ENCODE measurements around the gene NSL1.

DNA sequence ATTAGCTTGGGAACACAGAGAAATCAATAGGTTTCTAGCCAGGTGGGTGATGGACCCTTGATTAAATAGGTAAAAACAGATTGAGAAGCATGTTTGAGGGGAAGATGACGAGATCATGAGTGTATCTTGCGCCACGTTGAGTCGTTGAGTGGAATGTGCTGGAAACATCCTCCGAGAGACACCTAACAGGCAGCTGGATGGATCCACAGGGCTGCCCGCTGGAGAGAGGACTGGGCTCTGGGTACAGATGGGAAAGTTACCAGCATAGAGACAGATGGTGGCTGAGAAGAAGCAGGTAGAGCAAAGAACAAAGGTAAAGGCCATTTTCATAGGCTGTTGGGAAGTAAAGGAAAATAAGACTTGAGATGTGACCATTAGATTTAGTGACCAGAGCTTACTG lies 107.5 kb downstream of the NSL1 start:
- TF ChIP-seq, protein P1, sequence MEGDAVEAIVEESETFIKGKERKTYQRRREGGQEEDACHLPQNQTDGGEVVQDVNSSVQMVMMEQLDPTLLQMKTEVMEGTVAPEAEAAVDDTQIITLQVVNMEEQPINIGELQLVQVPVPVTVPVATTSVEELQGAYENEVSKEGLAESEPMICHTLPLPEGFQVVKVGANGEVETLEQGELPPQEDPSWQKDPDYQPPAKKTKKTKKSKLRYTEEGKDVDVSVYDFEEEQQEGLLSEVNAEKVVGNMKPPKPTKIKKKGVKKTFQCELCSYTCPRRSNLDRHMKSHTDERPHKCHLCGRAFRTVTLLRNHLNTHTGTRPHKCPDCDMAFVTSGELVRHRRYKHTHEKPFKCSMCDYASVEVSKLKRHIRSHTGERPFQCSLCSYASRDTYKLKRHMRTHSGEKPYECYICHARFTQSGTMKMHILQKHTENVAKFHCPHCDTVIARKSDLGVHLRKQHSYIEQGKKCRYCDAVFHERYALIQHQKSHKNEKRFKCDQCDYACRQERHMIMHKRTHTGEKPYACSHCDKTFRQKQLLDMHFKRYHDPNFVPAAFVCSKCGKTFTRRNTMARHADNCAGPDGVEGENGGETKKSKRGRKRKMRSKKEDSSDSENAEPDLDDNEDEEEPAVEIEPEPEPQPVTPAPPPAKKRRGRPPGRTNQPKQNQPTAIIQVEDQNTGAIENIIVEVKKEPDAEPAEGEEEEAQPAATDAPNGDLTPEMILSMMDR (IDR thresholded peaks at IDR 0.05), result no peak
- no peak for TF ChIP-seq EP300 (IDR thresholded peaks at IDR 0.05)

Data from tibial nerve (tissue), 4 donors.